Measurements from ENCODE around the gene RNF121.
"Not testable (repeated sequence)": the region's sequence is repeated elsewhere in the genome, so short reads cannot be mapped to it uniquely, and the experiment has no call there.

The RNF121 gene

DNA sequence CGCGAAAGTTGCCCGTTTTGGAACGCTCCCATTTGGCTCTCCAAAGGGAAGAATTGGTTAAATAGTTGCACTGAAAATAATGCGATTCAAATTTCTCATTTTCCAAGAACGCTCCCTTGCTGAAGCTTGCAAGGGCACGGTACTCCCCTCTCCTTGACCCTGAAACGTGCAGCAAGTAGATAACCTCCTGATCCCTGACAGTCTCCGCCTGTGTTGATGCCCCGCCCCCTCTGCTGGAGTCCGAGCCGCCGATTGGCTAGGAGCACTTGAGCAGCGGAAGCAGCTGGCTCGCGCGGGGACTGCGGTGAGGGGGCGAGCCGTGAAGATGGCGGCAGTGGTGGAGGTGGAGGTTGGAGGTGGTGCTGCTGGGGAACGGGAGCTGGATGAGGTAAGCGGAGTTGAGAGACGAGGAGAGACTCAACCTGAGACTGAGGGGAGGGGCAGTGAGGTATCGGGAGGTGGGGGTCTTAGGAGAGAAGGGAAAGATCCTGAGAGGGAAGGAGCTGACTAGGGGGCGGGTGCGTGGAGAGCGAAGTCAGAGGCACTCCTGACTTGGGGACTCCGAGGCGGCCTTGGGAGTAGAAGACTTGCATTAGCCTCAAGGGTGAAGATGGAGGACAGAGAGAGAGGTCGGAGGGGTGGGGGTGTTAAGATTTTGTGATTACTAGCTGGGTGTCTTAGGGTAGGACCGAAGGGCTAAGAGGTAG lies at the start of gene RNF121:
Gene RNF121, plus strand, starts transcription at position 310 of the 707 bp plus-strand sequence. Its CDS starts 16 bp downstream, at position 326.
- DNase-seq (ENCODE audit: low read depth, low spot score) = peak; percentile 89

DNA sequence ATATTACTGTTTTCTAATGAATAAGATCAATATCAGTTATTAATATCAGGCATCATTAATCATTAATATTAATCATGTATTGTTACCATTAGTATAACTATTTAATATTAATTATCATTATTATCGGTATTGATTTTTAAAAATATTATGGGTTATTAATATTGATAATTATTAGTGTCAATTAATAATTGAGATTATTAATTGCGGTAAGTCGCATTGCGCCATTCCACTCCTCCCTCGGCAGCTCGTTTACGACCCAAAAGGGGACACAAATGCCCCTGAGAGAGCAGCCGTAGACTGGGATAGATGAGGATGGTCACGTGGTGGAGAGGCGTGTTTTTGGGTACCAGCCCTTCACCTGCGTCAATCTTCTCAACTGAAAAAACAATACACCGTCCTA lies 43.0 kb upstream of the RNF121 start:
- not testable (repeated sequence) for DNase-seq (ENCODE audit: low read depth, low spot score)

DNA sequence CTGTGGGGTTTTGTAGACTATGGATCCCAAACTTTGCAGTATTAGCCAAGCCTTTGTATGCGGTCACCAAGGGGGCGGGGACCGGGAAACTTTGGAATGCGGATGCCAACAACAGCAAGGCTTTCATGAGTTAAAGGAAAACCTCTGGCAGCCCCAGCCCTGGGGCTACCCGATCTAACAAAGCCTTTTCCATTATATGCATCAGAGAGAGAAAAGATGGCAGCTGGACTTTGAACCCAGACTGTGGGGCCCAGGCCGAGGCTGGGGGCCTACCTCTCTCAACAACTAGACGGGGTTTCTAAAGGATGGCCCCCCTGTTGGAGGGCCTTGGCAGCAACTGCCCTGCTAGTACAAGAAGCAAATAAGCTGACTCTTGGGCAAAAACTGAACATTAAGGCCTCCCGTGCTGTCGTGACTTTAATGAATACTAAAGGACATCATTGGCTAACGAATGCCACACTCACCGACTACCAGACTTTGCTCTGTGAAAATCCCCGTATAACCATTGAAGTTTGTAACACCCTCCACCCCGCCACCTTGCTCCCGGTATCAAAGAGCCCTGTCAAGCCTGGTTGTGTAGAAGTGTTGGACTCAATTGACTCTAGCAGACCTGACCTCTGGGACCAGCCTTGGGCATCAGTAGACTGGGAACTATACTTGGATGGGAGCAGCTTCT lies 40.4 kb upstream of the RNF121 start:
- DNase-seq (ENCODE audit: low read depth, low spot score) = not testable (repeated sequence)

DNA sequence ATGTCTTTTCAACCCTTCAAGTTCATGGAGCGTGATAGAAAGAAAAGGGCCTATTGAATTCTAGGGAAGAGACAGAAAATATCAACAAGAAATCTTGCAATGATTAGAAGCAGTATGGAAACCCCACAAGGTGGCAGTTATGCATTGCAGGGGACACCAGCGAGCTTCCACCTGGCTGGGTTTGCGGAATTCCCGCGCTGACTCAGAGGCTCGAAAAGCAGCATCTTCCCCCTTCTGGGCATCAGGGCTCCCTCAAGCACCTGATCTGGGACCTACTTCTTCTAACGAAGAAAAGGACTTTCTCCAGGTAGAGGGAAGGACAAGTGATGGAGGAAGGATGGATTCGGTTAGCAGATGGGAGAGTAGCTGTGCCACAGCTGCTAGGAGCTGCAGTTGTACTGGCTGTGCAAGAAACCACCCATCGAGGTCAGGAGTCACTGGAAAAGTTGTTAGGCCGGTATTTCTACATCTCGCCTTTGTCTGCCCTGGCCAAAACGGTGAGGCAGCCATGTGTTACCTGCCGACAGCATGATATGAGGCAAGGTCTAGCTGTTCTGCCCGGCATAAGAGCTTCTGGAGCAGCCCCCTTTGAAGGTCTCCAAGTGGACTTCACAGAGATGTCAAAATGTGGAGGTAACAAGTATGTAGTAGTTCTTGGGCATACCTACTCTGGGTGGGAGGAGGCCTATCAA lies 39.5 kb upstream of the RNF121 start:
- DNase-seq (ENCODE audit: low read depth, low spot score) = not testable (repeated sequence)

DNA sequence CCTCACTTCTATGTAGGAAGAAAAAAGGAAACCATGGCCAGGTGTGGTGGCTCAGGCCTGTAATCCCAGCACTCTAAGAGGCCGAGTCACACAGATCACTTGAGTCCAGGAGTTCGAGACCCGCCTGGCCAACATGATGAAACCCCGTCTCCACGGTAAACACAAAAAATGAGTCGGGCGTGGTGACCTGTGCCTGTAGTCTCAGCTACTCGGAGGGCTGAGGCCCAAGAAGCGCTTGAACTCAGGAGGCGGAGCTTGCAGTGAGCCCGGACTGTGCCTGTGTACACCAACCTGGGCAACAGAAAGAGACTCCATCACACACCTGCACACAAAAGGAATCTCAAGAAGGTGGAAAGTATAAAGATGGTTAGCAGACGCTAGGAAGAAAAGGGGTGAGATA lies 32.9 kb upstream of the RNF121 start:
- no peak for DNase-seq (ENCODE audit: low read depth, low spot score)

DNA sequence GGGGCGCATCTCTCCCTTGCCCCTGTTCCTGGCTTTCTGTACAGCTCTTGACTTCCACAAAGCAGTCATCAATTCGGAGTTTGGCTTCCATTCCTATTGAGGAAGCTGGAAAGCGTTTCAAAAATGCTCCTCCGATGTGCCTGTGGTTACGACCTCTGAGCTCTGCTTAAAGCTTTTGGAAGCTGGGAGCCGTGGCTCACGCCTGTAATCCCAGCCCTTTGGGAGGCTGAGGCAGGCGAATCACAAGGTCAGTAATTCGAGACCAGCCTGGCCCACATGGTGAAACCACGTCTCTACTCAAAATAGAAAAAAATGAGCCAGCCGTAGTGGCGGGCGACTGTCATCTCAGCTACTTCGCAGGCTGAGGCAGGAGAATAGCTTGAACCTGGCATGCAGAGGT lies 27.7 kb upstream of the RNF121 start:
- peak; percentile 6 for DNase-seq (ENCODE audit: low read depth, low spot score)

DNA sequence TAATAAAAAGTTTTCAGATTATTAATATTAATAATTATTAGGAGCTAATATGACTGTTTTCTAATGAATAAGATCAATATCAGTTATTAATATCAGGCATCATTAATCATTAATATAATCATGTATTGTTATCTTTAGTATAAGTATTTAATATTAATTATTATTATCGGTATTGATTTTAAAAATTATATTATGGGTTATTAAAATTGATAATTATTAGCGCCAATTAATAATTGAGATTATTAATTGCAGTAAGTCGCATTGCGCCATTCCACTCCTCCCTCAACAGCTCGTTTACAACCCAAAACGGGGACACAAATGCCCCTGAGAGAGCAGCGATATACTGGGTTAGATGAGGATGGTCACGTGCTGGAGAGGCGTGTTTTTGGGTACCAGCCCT lies 20.6 kb upstream of the RNF121 start:
- DNase-seq (ENCODE audit: low read depth, low spot score) = no peak

DNA sequence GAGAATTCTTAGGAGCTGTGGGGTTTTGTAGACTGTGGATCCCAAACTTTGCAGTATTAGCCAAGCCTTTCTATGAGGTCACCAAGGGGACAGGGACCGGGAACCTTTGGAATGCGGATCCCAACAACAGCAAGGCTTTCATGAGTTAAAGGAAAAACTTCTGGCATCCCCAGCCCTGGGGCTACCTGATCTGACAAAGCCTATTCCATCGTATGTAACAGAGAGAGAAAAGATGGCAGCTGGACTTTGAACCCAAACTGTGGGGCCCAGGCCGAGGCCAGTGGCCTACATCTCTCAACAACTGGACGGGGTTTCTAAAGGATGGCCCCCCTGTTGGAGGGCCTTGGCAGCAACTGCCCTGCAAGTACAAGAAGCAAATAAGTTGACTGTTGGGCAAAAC lies 18.1 kb upstream of the RNF121 start:
- DNase-seq (ENCODE audit: low read depth, low spot score) = not testable (repeated sequence)

DNA sequence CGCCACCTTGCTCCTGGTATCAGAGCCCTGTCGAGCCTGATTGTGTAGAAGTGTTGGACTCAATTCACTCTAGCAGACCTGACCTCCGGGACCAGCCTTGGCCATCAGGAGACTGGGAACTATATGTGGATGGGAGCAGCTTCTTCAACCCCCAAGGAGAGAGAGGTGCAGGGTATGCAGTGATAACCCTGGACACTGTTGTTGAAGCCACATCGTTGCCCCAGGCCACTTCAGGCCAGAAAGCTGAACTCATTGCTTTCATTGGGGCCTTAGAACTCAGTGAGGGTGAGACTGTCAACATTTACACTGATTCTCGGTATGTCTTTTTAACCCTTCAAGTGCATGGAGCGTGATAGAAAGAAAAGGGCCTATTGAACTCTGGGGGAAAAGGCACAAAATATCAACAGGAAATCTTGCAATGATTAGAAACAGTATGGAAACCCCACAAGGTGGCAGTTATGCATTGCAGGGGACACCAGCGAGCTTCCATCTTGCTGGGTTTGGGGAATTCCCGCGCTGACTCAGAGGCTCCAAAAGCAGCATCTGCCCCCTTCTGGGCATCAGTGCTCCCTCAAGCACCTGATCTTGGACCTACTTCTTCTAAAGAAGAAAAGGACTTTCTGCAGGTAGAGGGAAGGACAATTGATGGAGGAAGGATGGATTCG lies 17.4 kb upstream of the RNF121 start:
- not testable (repeated sequence) for DNase-seq (ENCODE audit: low read depth, low spot score)

DNA sequence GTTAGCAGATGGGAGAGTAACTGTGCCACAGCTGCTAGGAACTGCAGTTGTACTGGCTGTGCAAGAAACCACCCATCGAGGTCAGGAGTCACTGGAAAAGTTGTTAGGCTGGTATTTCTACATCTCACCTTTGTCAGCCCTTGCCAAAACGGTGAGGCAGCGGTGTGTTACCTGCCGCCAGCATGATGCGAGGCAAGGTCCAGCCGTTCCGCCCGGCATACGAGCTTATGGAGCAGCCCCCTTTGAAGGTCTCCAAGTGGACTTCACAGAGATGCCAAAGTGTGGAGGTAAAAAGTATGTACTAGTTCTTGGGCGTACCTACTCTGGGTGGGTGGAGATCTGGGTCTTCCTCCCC lies 16.9 kb upstream of the RNF121 start:
- DNase-seq (ENCODE audit: low read depth, low spot score) = not testable (repeated sequence)

DNA sequence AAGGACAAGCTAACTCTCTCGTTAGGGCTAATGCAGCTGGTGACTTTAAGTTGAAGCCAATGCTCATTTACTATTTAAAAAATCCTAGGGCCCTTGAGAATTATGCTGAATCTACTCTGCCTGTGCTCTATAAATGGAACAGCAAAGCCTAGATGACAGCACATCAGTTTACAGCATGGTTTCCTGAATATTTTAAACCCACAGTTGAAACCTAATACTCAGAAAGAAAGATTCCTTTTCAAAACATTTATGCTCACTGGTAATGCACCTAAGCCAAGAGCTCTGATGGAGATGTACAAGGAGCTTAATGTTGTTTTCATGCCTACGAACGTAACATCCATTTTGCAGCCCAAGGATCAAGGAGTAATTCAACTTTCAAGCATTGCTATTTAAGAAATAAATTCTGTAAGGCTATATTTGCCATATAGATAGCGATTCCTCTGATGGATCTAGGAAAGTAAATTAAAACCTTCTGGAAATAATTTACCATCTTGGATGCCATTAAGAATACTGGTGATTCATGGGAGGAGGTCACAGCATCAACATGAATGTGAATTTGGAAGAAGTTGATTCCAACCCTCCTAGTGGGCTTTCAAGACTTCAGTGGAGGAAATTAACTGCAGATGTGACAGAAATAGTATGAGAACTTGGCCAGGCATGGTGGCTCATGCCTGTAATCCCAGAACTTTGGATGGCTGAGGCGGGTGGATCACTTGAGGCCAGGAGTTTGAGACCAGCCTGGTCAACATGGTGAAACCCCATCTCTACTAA lies 14.9 kb upstream of the RNF121 start:
- DNase-seq (ENCODE audit: low read depth, low spot score) = no peak

DNA sequence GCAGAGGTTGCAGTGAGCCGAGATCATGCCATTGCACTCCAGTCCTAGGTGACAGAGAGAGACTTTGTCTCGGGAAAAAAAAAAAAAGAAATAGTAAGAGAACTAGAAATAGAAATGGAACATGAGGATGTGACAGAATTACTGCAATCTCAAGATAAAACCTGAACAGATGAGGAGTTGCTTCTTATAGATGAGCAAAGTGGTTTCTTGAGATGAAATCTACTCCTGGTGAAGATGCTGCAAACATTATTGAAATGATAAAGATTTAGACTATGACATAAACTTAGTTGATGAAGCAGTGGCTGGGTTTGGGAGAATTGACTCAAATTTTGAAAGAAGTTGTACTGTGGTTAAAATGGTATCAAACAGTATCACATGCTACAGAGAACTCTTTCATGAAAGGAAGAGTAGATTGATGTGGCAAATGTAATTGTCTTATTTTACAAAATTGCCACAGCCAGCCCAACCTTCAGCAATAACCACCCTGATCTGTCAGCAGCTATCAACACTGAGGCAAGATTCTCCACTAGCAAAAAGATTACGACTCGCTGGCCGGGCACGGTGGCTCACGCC lies 14.1 kb upstream of the RNF121 start:
- DNase-seq (ENCODE audit: low read depth, low spot score) = no peak

DNA sequence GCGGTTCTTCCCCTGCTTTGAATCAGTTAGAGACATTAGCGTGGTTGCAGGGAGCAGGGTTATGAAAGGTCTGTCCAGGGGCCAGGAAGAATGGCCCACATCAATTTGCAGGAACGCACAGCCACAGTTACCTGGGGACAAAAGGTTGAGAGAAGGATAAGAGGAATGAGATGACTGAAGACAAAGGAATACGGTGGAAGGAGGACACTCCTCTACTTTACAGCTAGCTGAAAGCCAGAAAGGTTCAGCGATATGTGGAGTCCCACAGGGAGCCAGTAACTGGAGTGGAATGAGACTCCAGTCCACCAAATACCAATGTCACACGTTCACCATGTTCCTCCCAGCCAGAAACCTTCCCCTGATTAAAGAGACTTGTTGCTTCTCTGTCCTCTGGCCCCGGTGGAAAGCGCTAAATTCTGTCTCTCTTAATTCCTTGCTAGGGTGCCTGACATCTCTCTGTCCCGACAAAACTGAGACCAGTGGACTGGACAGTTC lies 11.2 kb upstream of the RNF121 start:
- DNase-seq (ENCODE audit: low read depth, low spot score) = no peak

DNA sequence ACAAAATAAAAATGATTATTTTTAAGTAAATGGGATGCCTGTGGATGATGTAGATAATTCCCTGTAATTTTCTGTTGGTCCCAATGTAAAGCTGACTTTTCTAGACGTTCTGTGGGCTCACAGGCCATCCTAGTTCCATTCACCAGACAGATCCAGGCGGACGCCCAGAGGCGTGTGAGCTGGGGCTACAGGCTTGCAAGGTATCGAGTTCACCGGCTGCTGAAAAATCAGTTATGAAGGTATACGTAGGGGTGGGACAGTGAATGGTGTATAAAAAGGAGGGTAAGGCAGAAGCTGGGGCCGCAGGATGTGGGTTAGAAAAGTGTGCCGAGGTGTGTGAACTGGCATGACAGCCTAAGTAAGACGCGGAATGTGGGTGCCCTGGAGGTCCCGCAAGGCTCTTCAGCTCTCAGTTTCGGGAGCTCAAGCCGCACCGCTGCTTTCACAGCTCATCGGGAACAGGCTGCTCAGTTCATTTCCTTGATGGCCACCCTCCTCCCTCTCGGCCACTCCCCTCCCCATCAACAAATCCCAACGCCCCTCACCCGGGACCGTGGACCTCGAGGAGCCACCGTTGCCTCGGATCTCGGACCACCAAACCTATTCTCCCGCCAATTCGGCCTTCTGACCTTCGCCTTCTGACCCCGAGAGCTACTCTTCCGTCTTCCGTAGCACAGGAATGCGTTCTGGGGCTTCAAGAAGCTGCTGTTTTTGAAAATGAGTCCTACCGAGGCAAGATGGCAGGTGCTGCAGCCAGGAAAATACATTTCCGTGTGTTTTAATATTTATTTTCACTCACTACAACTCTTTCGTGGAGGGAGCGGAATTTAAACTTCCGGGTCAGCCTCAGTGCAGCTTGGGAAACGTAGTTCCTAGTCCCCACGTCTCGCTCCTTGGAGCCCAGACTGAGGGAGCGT lies 768 bp upstream of the RNF121 start, which contains the start of gene XNDC1N:
Gene XNDC1N, minus strand, starts transcription at position 775 of the 917 bp plus-strand sequence. CDS start 5,241 bp downstream, outside the sequence.
- DNase-seq (ENCODE audit: low read depth, low spot score) = no peak

DNA sequence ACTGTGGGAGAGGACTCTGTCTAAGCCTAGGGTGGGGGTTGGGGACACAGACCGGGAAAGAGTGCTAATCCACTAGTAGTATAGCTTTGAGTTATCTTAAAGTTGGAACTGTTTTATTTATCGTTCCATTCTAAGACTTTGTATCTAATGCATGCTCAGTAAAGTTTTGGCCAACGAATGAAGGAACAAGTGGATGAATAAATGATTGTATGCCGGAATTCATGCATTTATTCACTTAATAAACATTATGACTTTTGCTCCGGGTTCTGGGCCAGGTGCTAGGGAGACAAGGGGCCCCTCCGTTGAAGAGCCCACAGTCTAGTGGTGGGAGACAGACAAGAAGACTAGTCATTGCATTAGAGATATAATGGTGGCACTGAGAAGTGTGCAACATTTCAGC lies 645 bp downstream of the RNF121 start:
- no peak for DNase-seq (ENCODE audit: low read depth, low spot score)

DNA sequence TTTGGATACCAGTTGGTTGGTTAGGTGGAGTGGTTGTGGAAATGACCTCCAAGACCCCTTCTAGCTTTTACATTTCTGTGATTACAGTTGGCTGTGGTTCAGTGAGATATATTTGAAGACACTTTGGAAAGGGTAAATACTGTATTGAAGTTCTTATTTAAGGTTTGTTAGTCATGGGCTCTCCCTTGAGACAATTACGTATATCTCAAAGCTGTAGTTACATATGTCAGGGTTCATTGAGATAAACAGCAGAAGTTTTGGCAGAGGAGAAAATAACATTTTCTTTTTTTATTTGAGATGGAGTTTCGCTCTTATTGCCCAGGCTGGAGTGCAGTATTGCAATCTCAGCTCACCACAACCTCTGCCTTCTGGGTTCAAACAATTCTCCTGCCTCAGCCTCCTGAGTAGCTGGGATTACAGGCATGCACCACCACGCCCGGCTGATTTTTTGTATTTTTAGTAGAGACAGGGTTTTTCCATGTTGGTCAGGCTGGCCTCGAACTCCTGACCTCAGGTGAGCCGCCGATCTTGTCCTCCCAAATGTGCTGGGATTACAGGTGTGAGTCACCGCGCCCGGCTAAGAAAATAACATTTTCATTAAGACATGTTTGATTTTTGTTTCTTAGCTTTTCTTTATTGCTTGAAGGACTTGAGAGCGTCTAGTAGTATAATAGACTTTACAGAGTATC lies 1.9 kb downstream of the RNF121 start:
- no peak for DNase-seq (ENCODE audit: low read depth, low spot score)

DNA sequence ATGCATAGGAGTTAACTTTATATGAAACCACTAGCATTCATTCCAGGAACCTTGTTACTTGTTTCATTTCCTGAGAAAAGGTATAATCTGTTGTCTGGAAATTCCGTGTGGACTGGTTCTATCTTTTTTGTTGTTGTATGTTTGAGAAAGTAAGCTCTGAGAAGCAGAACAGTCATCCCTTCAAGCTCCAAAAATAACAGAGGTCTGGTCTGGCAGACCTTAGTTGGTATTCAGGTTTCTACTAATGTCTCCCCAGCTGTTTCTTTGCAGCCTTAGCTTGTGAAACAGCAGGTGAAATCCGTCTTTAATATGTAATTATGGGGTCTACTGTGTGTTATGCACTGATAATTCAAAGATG lies 2.4 kb downstream of the RNF121 start:
- DNase-seq (ENCODE audit: low read depth, low spot score) = no peak

DNA sequence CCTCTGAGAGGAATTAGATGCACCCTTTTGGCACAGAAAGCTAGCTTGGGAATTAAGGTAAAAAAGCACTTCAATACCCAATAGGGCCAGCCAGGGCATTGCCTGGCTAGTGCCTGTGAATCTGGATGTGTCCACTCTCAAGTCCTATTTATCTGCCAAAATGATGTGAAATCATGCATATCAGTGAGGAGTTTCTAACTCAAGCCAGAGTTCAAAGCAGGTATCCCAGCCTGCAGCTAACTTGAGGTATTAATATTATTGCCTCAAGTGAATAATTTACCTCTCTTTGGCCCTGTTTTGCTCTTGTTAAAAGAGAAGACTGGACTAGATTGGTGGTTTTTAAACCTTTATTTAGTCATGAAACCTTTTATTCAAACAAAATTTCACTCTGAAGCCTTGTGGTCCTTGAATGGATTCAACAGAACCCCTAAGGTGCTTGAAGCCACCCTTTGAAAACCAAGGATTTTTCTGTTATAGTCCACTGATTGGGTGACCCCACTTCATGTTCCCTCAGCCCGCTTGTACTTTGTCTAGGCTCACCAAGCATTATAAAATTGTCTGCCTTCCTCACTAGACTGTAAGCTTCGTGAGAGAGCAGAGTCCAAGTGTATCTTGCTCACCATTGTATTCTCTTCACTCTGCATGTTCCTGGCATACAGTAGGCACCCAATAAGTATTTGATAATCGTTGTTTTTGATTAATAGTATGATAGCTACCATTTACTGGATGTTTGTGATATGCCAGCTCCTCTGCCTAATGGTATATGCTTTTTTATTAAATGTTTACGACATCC lies 4.5 kb downstream of the RNF121 start:
- DNase-seq (ENCODE audit: low read depth, low spot score) = no peak
